Activated CD4-positive, CD25-positive, alpha-beta regulatory T cell (primary cell): ENCODE results near the gene OSBPL10.
"Not testable (repeated sequence)": the region's sequence is repeated elsewhere in the genome, so short reads cannot be mapped to it uniquely, and the experiment has no call there.

Experiments used
- DNase-seq, 4 experiments: peaks; one replicate each; lab custom pipeline; 2025; lab: John Stamatoyannopoulos, UW

The OSBPL10 gene

GRCh38 chr3:31981206-31982181 is at the start of gene OSBPL10, which contains the start of gene ZNF860:
Gene OSBPL10 (minus strand): TSS chr3:31981262. CDS start chr3:31981179, 83 bp downstream.
Gene ZNF860 (plus strand): TSS chr3:31981750. CDS start chr3:31989080, 7,330 bp downstream.
- peak in 1 of 4 experiments; percentile 6 for DNase-seq

- no peak for DNase-seq
These were observed 45.5 kb upstream of the OSBPL10 start for GRCh38 chr3:32026593-32026992.

- DNase-seq = no peak
These were observed 41.9 kb upstream of the OSBPL10 start for GRCh38 chr3:32022947-32023346.

GRCh38 chr3:32021748-32022147 is 40.7 kb upstream of the OSBPL10 start:
- no peak for DNase-seq

- no peak for DNase-seq
These were observed 40.1 kb upstream of the OSBPL10 start for GRCh38 chr3:32021155-32021554.

- no peak for DNase-seq
These were observed 37.9 kb upstream of the OSBPL10 start for GRCh38 chr3:32018757-32019564.

- no peak for DNase-seq
These were observed 36.2 kb upstream of the OSBPL10 start for GRCh38 chr3:32017286-32017685.

GRCh38 chr3:32015638-32016037 is 34.6 kb upstream of the OSBPL10 start:
- not testable (repeated sequence) for DNase-seq

- DNase-seq = not testable (repeated sequence)
These were observed 29.6 kb upstream of the OSBPL10 start for GRCh38 chr3:32010699-32011098.

- DNase-seq = no peak
These were observed 28.9 kb upstream of the OSBPL10 start for GRCh38 chr3:32009957-32010356.

- no peak for DNase-seq
These were observed 28.0 kb upstream of the OSBPL10 start for GRCh38 chr3:32009101-32009500.

- no peak for DNase-seq
These were observed 23.2 kb upstream of the OSBPL10 start for GRCh38 chr3:32004113-32004765.

- no peak for DNase-seq
These were observed 22.3 kb upstream of the OSBPL10 start for GRCh38 chr3:32003380-32003779.

GRCh38 chr3:32002561-32003368 is 21.7 kb upstream of the OSBPL10 start:
- no peak for DNase-seq

- no peak for DNase-seq
These were observed 19.8 kb upstream of the OSBPL10 start for GRCh38 chr3:32000877-32001276.

- no peak for DNase-seq
These were observed 18.9 kb upstream of the OSBPL10 start for GRCh38 chr3:31999907-32000439.

GRCh38 chr3:31997500-31997899 is 16.4 kb upstream of the OSBPL10 start:
- no peak for DNase-seq

GRCh38 chr3:31996195-31996594 is 15.1 kb upstream of the OSBPL10 start:
- no peak for DNase-seq

- not testable (repeated sequence) for DNase-seq
These were observed 14.0 kb upstream of the OSBPL10 start for GRCh38 chr3:31995026-31995425.

- no peak for DNase-seq
These were observed 12.8 kb upstream of the OSBPL10 start for GRCh38 chr3:31993843-31994242.

GRCh38 chr3:31992995-31993394 is 11.9 kb upstream of the OSBPL10 start:
- not testable (repeated sequence) for DNase-seq
